Suprapubic skin (tissue), 4 donors: ENCODE data around the gene FAM120B. TPM values are rescaled to one million over a fixed set of nuclear protein-coding genes. Genes with fewer than 3 reads are reported as not detected.

ENCODE experiments used
- DNase-seq, 2 donors: peaks; one replicate each; pipeline ENCODE4 v3.0.0-alpha.2; 2019; ENCODE audit warnings: low spot score in 2 of 2
- H3K27ac ChIP-seq: fragments of 200-600 bp; sonication (generic); one replicate; pipeline ENCODE4 v1.5.1; 2019
- H3K27me3 ChIP-seq: fragments of 200-600 bp; sonication (generic); one replicate; pipeline ENCODE4 v1.5.1; 2019
- H3K36me3 ChIP-seq: fragments of 200-600 bp; sonication (generic); one replicate; pipeline ENCODE4 v1.5.1; 2019
- H3K4me1 ChIP-seq: fragments of 200-600 bp; sonication (generic); one replicate; pipeline ENCODE4 v1.5.1; 2019
- H3K4me3 ChIP-seq: fragments of 200-600 bp; sonication (generic); one replicate; pipeline ENCODE4 v1.5.1; 2019; ENCODE audit warnings: mild to moderate bottlenecking
- H3K9me3 ChIP-seq: fragments of 200-600 bp; sonication (generic); one replicate; pipeline ENCODE4 v1.5.1; 2019
- CTCF ChIP-seq, 2 donors: fragments of 200-600 bp in 1 of 2; fragments of 450-650 bp in 1 of 2; sonication (generic) in 1 of 2; IDR thresholded peaks; one replicate each; pipeline ENCODE4 v1.5.1; 2016 to 2019; ENCODE audit warnings: antibody characterized with exemption in 2 of 2, mild to moderate bottlenecking in 1 of 2, moderate library complexity in 1 of 2
- EP300 ChIP-seq: sonication (generic); formaldehyde crosslinking; IDR thresholded peaks from one replicate; pipeline ENCODE4 v1.6.1; 2017; ENCODE audit warnings: antibody characterized with exemption
- POLR2A ChIP-seq, 2 donors: fragments of 450-650 bp; IDR thresholded peaks; one replicate each; pipeline ENCODE4 v1.6.1; 2017; ENCODE audit warnings: antibody characterized with exemption in 2 of 2, mild to moderate bottlenecking in 2 of 2, moderate library complexity in 2 of 2
- POLR2AphosphoS5 ChIP-seq, 3 donors: sonication (generic); formaldehyde crosslinking; IDR thresholded peaks; one replicate each; pipeline ENCODE4 v1.6.1; 2017; ENCODE audit warnings: antibody characterized with exemption in 3 of 3
- WGBS: methylation state at CpG from one replicate; pipeline ENCODE4 v1.1.5; 2018; 5-methylcytosine and 5-hydroxymethylcytosine counted together
- total RNA-seq, 4 donors: library from RNA; depleted of rRNA; stranded (reverse); fragments of >200 nt; gene quantifications; one replicate each; pipeline ENCODE4 v1.1.0, GENCODE V29; 2016

The FAM120B gene
- total RNA-seq, 4 donors from 2014 or later: 19.9 to 55.4 (median 27.6) TPM

GRCh38 chr6:170378502-170378901, 71.9 kb downstream of the FAM120B start:
- H3K9me3 ChIP-seq: no peaks in the 10 kb centered on the region
- no peak for TF ChIP-seq CTCF (IDR thresholded peaks at IDR 0.05)
- TF ChIP-seq EP300: no peak
- no peak for TF ChIP-seq POLR2AphosphoS5 (IDR thresholded peaks at IDR 0.05)
- no peak for TF ChIP-seq POLR2A (IDR thresholded peaks at IDR 0.05)
- H3K4me3 ChIP-seq: no peak overlapping the region
- H3K4me1 ChIP-seq: no peaks in the 10 kb centered on the region
- WGBS: 75% methylated on average over 10 of the region's 10 CpGs
- peaks cover 7% of the 10 kb centered on the region for H3K36me3 ChIP-seq
- H3K27ac ChIP-seq: no peak overlapping the region
- H3K27me3 ChIP-seq: no peaks in the 10 kb centered on the region
- no peak for DNase-seq

GRCh38 chr6:170381562-170381961, 75.0 kb downstream of the FAM120B start:
- Histone ChIP-seq H3K4me1 (no peaks in the 10 kb centered on the region), H3K36me3 (peaks cover 6% of the 10 kb centered on the region), H3K27me3 (no peaks in the 10 kb centered on the region), H3K27ac (no peak overlapping the region), H3K9me3 (no peaks in the 10 kb centered on the region), H3K4me3 (no peak overlapping the region)
- no peak for DNase-seq
- no peak for TF ChIP-seq POLR2A (IDR thresholded peaks at IDR 0.05)
- TF ChIP-seq EP300: no peak
- no peak for TF ChIP-seq POLR2AphosphoS5 (IDR thresholded peaks at IDR 0.05)
- no peak for TF ChIP-seq CTCF (IDR thresholded peaks at IDR 0.05)

- WGBS: 75% methylated on average over 8 of the region's 8 CpGs
- Histone ChIP-seq H3K9me3 (no peaks in the 10 kb centered on the region), H3K36me3 (peaks cover 10% of the 10 kb centered on the region), H3K27ac (no peak overlapping the region), H3K27me3 (no peaks in the 10 kb centered on the region), H3K4me3 (no peak overlapping the region), H3K4me1 (no peaks in the 10 kb centered on the region)
- TF ChIP-seq POLR2AphosphoS5 (IDR thresholded peaks at IDR 0.05): no peak
- no peak for TF ChIP-seq POLR2A (IDR thresholded peaks at IDR 0.05)
- TF ChIP-seq EP300: no peak
- TF ChIP-seq CTCF (IDR thresholded peaks at IDR 0.05): no peak
- DNase-seq: no peak
These were observed 77.0 kb downstream of the FAM120B start for GRCh38 chr6:170383466-170384035.

- DNase-seq: no peak
- Histone ChIP-seq H3K4me3 (no peak overlapping the region), H3K27ac (no peak overlapping the region), H3K36me3 (peaks cover 24% of the 10 kb centered on the region), H3K4me1 (no peaks in the 10 kb centered on the region), H3K9me3 (no peaks in the 10 kb centered on the region), H3K27me3 (no peaks in the 10 kb centered on the region)
- WGBS: over 99% methylated on average over 5 of the region's 5 CpGs
- TF ChIP-seq POLR2AphosphoS5 (IDR thresholded peaks at IDR 0.05) (no peak), EP300 (no peak), CTCF (IDR thresholded peaks at IDR 0.05) (no peak), POLR2A (IDR thresholded peaks at IDR 0.05) (no peak)
These were observed 78.9 kb downstream of the FAM120B start for GRCh38 chr6:170385506-170385905.

GRCh38 chr6:170388113-170388512, 81.6 kb downstream of the FAM120B start:
- H3K4me3 ChIP-seq: no peak overlapping the region
- H3K4me1 ChIP-seq: no peaks in the 10 kb centered on the region
- no peak for TF ChIP-seq POLR2AphosphoS5 (IDR thresholded peaks at IDR 0.05)
- TF ChIP-seq CTCF (IDR thresholded peaks at IDR 0.05): no peak
- no peak for TF ChIP-seq EP300
- no peak for TF ChIP-seq POLR2A (IDR thresholded peaks at IDR 0.05)
- peaks cover 48% of the 10 kb centered on the region for H3K36me3 ChIP-seq
- DNase-seq: no peak
- no peaks in the 10 kb centered on the region for H3K9me3 ChIP-seq
- H3K27me3 ChIP-seq: no peaks in the 10 kb centered on the region
- 84% methylated on average over 8 of the region's 8 CpGs for WGBS
- no peak overlapping the region for H3K27ac ChIP-seq
